KMS-11 (cell line): Measurements from ENCODE around the gene MYDGF.

Experiments used
- H2AFZ ChIP-seq: fragments of 200-600 bp; sonication (generic); 2 replicates; pipeline ENCODE4 v1.6.1; 2016; ENCODE audit warnings: antibody characterized with exemption, mixed run types, low read depth
- H3K27ac ChIP-seq: fragments of 200-600 bp; sonication (generic); 2 replicates; pipeline ENCODE4 v1.6.1; 2016; ENCODE audit warnings: mild to moderate bottlenecking, mixed run types
- H3K27me3 ChIP-seq: fragments of 200-600 bp; sonication (generic); 2 replicates; pipeline ENCODE4 v1.6.1; 2017; ENCODE audit warnings: mild to moderate bottlenecking, low read depth, mixed run types, moderate library complexity; ENCODE audit not compliant: insufficient read depth
- H3K36me3 ChIP-seq: fragments of 200-600 bp; sonication (generic); 2 replicates; pipeline ENCODE4 v1.6.1; 2017; ENCODE audit warnings: mild to moderate bottlenecking, mixed run types; ENCODE audit not compliant: insufficient read depth
- H3K4me1 ChIP-seq: fragments of 200-600 bp; sonication (generic); 2 replicates; pipeline ENCODE4 v1.6.1; 2016; ENCODE audit warnings: mild to moderate bottlenecking, low read depth, mixed run types; ENCODE audit not compliant: poor library complexity, severe bottlenecking
- H3K4me2 ChIP-seq: fragments of 200-600 bp; sonication (generic); 2 replicates; pipeline ENCODE4 v1.7.0; 2016; ENCODE audit warnings: mild to moderate bottlenecking, mixed run types
- H3K4me3 ChIP-seq: fragments of 200-600 bp; sonication (generic); IDR thresholded peaks from 2 replicates; pipeline ENCODE4 v1.6.1; 2017; ENCODE audit warnings: low read depth, low read length, mixed read lengths; ENCODE audit not compliant: insufficient read depth
- H3K79me2 ChIP-seq: fragments of 200-600 bp; sonication (generic); 2 replicates; pipeline ENCODE4 v1.6.1; 2016; ENCODE audit warnings: low read depth, mixed run types; ENCODE audit not compliant: insufficient read depth
- H3K9ac ChIP-seq: fragments of 200-600 bp; sonication (generic); 2 replicates; pipeline ENCODE4 v1.6.1; 2016; ENCODE audit warnings: mild to moderate bottlenecking, mixed run types
- H4K20me1 ChIP-seq: fragments of 200-600 bp; sonication (generic); 2 replicates; pipeline ENCODE4 v1.6.1; 2016; ENCODE audit warnings: mild to moderate bottlenecking, mixed run types; ENCODE audit not compliant: insufficient read depth
- TF ChIP-seq, protein P1 (sequence below): fragments of 200-600 bp; sonication (generic); conservative IDR thresholded peaks from 2 replicates; pipeline ENCODE4 v1.6.1; 2017; ENCODE audit warnings: low read depth, mild to moderate bottlenecking, antibody characterized with exemption, low read length, moderate library complexity, mixed read lengths

Gene MYDGF

DNA sequence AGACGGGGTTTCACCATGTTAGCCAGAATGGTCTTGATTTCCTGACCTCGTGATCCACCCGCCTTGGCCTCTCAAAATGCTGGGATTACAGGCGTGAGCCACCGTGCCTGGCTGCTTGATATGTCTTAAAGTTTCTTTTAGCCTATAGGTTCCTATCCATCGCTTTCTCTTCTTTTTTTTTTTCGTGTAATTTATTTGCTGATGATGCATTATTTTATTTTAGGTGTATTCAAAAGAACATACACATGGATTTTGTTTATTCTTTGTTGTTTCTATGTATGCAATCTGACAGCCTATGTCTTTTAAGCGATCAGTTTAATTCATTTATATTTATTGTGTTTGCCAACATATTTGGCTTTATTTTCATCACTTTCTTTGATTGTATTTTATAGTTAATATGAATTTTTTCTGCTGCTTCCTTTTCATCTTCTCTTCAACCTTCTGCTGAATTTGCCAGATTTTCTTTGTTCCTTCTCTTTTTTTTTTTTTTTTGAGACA is 56.8 kb downstream of the MYDGF start:
- TF ChIP-seq, protein P1, sequence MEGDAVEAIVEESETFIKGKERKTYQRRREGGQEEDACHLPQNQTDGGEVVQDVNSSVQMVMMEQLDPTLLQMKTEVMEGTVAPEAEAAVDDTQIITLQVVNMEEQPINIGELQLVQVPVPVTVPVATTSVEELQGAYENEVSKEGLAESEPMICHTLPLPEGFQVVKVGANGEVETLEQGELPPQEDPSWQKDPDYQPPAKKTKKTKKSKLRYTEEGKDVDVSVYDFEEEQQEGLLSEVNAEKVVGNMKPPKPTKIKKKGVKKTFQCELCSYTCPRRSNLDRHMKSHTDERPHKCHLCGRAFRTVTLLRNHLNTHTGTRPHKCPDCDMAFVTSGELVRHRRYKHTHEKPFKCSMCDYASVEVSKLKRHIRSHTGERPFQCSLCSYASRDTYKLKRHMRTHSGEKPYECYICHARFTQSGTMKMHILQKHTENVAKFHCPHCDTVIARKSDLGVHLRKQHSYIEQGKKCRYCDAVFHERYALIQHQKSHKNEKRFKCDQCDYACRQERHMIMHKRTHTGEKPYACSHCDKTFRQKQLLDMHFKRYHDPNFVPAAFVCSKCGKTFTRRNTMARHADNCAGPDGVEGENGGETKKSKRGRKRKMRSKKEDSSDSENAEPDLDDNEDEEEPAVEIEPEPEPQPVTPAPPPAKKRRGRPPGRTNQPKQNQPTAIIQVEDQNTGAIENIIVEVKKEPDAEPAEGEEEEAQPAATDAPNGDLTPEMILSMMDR: no peak
- Histone ChIP-seq H3K4me2 (no peak overlapping the region), H3K4me3 (no peak overlapping the region), H3K4me1 (no peaks in the 10 kb centered on the region), H3K36me3 (no peaks in the 10 kb centered on the region), H3K9ac (no peak overlapping the region), H4K20me1 (no peaks in the 10 kb centered on the region), H3K27me3 (peaks cover 23% of the 10 kb centered on the region), H3K79me2 (no peaks in the 10 kb centered on the region), H2AFZ (no peak overlapping the region), H3K27ac (no peak overlapping the region)

DNA sequence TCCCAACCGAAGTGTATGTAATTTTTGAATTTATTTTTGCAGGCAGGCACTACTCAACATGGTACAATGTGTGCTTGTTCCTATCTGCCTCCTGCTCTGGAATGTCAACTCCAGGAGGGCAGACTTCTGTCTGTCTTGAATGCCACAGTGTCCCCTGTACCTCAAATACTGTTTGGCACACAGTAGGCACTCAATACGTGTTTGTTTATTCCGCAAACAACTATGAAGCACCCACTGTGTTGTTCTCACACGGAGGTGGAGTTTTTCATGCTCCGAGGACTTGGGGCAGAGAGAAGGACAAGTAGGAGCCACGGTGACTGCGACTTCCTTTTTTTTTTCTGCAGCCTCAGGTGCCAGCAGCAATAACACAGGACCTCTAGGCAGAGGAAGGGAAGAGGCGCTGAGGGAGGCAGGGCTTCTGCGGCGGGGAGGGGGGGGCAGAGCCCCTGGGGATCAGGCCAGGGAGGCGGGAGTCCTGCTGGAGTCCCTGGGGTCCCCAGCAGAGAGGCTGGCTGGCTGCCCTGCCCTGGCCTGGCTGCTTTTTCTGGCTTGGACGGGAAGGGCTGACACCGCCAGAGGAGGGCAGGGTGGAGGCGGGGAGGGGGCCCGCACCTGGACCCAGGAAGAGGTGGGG is 60.1 kb downstream of the MYDGF start:
- Histone ChIP-seq H3K36me3 (no peaks in the 10 kb centered on the region), H2AFZ (no peak overlapping the region), H3K4me2 (no peak overlapping the region), H3K4me1 (no peaks in the 10 kb centered on the region), H3K9ac (no peak overlapping the region), H3K27me3 (peaks cover 23% of the 10 kb centered on the region), H3K4me3 (no peak overlapping the region), H3K79me2 (no peaks in the 10 kb centered on the region), H4K20me1 (no peaks in the 10 kb centered on the region), H3K27ac (no peak overlapping the region)
- TF ChIP-seq, protein P1: no peak
